Neural crest cell (in vitro differentiated cells): ENCODE data around the gene CLDN16. TPM values are rescaled to one million over a fixed set of nuclear protein-coding genes. Genes with fewer than 3 reads are reported as not detected.

Experiments
- DNase-seq: peaks from one replicate; pipeline ENCODE4 v3.0.0; 2021; ENCODE audit warnings: low read depth, mixed read lengths, low spot score
- H3K27ac Mint-ChIP-seq: one replicate; pipeline ENCODE4 v1.8.0; 2021; ENCODE audit warnings: mild to moderate bottlenecking, mixed read lengths; ENCODE audit not compliant: unreplicated experiment
- H3K27me3 Mint-ChIP-seq: 2 replicates; pipeline ENCODE4 v1.8.0; 2021; ENCODE audit warnings: low read depth, mild to moderate bottlenecking, mixed read lengths
- H3K36me3 Mint-ChIP-seq: 2 replicates; pipeline ENCODE4 v1.8.0; 2021; ENCODE audit warnings: low read depth, mild to moderate bottlenecking, mixed read lengths
- H3K4me1 Mint-ChIP-seq: 2 replicates; pipeline ENCODE4 v1.8.0; 2021; ENCODE audit warnings: mixed read lengths
- H3K4me3 Mint-ChIP-seq: one replicate; pipeline ENCODE4 v1.8.0; 2021; ENCODE audit warnings: mild to moderate bottlenecking, mixed read lengths
- H3K9me3 Mint-ChIP-seq: 2 replicates; pipeline ENCODE4 v1.8.0; 2021; ENCODE audit warnings: mixed read lengths
- total RNA-seq: library from RNA; stranded (reverse); gene quantifications from 2 replicates; pipeline ENCODE4 v1.2.1, GENCODE V29; 2021
- TF ChIP-seq, protein P1 (sequence below): fragments of 200-600 bp; sonication (generic); conservative IDR thresholded peaks from 2 replicates; pipeline ENCODE4 v1.5.0; 2021; ENCODE audit warnings: antibody characterized with exemption, mild to moderate bottlenecking

CLDN16 gene
- total RNA-seq, 1 donor from 2014 or later: not detected

DNA sequence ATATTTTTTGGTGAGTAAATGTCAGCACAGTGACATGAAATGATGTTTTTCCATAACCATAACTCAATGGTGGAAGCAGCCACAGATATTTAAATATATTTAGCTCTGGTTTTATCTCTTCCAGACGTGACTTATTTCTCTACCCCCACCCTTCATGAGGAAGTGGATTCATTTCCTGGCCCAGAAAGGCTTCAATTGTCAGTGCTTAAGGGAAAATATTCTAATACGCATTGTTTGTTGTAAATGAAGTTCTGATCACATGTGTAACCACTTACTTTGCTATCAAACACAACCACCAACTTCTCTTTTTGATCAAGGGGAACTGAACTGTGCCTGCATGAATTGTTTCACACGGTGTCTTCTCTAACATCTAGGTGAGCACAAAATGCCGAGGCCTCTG lies 14.0 kb downstream of the CLDN16 start:
- no peak overlapping the region for H3K4me3 Mint-ChIP-seq
- TF ChIP-seq, protein P1, sequence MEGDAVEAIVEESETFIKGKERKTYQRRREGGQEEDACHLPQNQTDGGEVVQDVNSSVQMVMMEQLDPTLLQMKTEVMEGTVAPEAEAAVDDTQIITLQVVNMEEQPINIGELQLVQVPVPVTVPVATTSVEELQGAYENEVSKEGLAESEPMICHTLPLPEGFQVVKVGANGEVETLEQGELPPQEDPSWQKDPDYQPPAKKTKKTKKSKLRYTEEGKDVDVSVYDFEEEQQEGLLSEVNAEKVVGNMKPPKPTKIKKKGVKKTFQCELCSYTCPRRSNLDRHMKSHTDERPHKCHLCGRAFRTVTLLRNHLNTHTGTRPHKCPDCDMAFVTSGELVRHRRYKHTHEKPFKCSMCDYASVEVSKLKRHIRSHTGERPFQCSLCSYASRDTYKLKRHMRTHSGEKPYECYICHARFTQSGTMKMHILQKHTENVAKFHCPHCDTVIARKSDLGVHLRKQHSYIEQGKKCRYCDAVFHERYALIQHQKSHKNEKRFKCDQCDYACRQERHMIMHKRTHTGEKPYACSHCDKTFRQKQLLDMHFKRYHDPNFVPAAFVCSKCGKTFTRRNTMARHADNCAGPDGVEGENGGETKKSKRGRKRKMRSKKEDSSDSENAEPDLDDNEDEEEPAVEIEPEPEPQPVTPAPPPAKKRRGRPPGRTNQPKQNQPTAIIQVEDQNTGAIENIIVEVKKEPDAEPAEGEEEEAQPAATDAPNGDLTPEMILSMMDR: no peak
- no peaks in the 10 kb centered on the region for H3K27me3 Mint-ChIP-seq
- no peaks in the 10 kb centered on the region for H3K9me3 Mint-ChIP-seq
- H3K4me1 Mint-ChIP-seq: no peaks in the 10 kb centered on the region
- DNase-seq: no peak
- no peak overlapping the region for H3K27ac Mint-ChIP-seq
- no peaks in the 10 kb centered on the region for H3K36me3 Mint-ChIP-seq

DNA sequence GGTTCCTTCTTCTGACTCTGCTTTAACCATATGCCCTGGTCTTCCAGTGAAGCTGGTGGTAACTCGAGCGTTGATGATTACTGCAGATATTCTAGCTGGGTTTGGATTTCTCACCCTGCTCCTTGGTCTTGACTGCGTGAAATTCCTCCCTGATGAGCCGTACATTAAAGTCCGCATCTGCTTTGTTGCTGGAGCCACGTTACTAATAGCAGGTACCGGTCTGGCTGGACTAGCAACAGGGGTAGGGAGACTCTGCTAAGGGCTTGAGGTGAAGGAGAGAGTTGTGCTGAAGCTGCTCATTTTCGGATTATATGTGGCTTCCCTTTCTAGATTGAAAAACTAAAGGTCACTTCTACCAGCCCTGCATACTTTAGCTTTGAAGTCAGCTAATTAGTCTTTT lies 16.8 kb downstream of the CLDN16 start:
- no peak for DNase-seq
- Mint-ChIP-seq H3K27ac (no peak overlapping the region), H3K36me3 (no peaks in the 10 kb centered on the region)

DNA sequence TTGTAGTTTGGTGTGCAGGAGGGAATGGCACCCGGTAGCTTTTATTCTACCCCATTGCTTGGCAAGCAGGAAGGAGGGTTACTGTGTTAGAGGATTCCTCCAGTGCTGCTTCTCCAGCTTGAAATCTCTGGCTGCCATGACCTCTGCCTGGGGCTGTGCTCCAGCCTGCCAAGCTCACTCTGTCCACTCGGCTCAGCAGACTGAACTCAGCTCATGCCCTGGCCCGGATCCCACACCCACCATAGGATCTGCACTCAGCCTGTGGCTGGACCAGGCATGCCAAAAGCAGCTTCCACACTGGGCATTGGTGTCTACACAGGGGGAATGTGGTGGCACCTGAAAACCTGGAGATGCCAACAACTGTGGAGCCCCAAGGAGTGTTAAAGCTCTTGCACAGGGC lies 26.3 kb downstream of the CLDN16 start:
- no peak overlapping the region for H3K4me3 Mint-ChIP-seq
- no peak for DNase-seq
- no peaks in the 10 kb centered on the region for H3K4me1 Mint-ChIP-seq
- no peaks in the 10 kb centered on the region for H3K27me3 Mint-ChIP-seq
- H3K36me3 Mint-ChIP-seq: no peaks in the 10 kb centered on the region
- TF ChIP-seq, protein P1: no peak
- peaks cover 6% of the 10 kb centered on the region for H3K9me3 Mint-ChIP-seq
- H3K27ac Mint-ChIP-seq: no peak overlapping the region

More for the DNA sequence above, 16.8 kb downstream of the CLDN16 start:
- TF ChIP-seq, protein P1: no peak
- H3K27me3 Mint-ChIP-seq: no peaks in the 10 kb centered on the region
- no peaks in the 10 kb centered on the region for H3K4me1 Mint-ChIP-seq
- no peaks in the 10 kb centered on the region for H3K9me3 Mint-ChIP-seq
- no peak overlapping the region for H3K4me3 Mint-ChIP-seq

DNA sequence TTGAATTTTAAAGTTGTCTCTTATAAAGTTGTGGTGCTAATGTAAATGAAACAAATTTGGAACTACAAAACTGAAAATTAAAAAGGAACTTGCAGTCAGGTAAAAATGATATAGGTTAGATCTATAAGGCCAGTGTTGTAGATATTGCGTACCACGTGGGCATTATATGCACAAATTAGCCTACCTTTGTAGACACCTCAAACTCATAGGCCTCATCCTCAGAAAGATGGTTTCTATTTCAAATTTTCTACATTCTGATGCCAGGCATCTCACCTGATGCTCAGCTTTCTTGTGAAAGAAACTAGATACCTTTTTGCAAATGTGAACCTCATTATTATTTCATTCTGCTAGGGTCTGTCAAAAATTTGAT lies 36.1 kb downstream of the CLDN16 start:
- Mint-ChIP-seq H3K9me3 (no peaks in the 10 kb centered on the region), H3K4me3 (no peak overlapping the region), H3K27ac (no peak overlapping the region), H3K27me3 (no peaks in the 10 kb centered on the region), H3K36me3 (no peaks in the 10 kb centered on the region), H3K4me1 (peaks cover 3% of the 10 kb centered on the region)
- TF ChIP-seq, protein P1: no peak
- no peak for DNase-seq

DNA sequence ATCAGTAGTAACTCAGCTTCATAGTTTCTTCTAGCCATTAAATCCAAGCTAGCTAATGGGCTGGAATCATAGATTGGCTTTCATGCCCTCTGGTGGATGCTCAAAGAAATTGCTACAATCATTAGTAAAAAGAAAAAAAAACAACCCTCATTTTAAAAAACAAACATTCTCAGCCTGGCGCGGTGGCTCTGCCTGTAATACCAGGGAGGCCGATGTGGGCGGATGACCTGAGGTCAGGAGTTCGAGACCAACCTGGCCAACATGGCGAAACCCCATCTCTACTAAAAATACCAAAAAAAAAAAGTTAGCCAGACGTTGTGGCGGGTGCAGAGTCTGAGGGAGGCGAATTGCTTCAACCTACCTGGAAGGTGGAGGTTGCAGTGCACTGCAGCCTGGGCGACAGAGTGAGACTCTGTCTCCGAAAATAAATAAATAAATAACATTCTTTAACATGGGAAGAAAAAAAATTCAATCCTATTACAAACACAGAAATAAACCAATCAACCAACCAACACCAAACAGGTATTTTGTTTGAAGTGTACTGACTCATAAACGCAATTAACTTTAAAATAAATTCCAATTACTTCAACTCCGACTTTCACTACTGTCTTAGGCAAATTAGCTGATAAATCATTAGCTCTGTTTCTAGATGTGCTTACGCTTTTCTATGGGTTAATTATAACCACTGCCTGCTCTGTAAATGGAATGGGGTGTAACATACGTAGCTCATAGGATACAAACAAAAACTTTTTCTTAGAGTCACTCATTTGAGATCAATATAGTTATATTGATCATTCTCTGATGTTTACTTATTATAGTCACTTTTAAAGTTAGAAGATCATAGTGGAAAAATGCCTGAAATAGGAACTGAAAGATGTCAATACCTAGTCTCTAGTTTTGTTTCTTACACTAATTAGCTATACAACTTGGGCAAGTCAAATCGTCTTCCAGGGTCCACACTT lies 36.8 kb downstream of the CLDN16 start:
- no peaks in the 10 kb centered on the region for H3K27me3 Mint-ChIP-seq
- H3K36me3 Mint-ChIP-seq: no peaks in the 10 kb centered on the region
- TF ChIP-seq, protein P1: peak; percentile 80
- H3K9me3 Mint-ChIP-seq: no peaks in the 10 kb centered on the region
- peak; percentile 19 for DNase-seq
- no peak overlapping the region for H3K27ac Mint-ChIP-seq
- peaks cover 3% of the 10 kb centered on the region for H3K4me1 Mint-ChIP-seq
- no peak overlapping the region for H3K4me3 Mint-ChIP-seq
